NCI-H2107 (cell line): Measurements from ENCODE around the gene SPTLC1.
"Not testable (repeated sequence)": the region's sequence is repeated elsewhere in the genome, so short reads cannot be mapped to it uniquely, and the experiment has no call there.

Experiments used
- DNase-seq: peaks from one replicate; lab custom pipeline; 2025; lab: John Stamatoyannopoulos, UW

The SPTLC1 gene

GRCh38 chr9:92032891-92033290 lies 82.3 kb downstream of the SPTLC1 start:
- no peak for DNase-seq

DNA sequence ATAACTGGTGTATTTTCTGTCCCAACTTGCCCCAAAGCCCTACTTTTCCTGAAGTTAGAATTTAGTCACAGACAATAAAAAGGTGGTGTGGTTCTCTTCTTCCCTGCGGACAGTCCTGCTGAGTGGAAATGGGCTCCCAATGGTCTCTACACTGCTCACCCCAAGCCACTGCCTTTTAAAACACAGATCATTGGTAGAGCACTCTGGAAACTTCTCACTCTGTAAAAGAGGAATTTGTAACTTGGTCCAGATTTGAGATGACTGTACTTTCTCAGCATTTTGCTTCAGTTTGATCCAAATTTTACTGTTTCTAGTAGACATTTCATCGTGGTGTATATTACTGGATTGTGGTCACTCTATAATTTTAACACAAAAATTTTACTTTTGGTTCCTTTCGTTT lies 84.8 kb downstream of the SPTLC1 start:
- no peak for DNase-seq

GRCh38 chr9:92029553-92029952 lies 85.7 kb downstream of the SPTLC1 start:
- DNase-seq, result no peak

- no peak for DNase-seq
Observed at GRCh38 chr9:92026206-92027002, 88.8 kb downstream of the SPTLC1 start.

DNA sequence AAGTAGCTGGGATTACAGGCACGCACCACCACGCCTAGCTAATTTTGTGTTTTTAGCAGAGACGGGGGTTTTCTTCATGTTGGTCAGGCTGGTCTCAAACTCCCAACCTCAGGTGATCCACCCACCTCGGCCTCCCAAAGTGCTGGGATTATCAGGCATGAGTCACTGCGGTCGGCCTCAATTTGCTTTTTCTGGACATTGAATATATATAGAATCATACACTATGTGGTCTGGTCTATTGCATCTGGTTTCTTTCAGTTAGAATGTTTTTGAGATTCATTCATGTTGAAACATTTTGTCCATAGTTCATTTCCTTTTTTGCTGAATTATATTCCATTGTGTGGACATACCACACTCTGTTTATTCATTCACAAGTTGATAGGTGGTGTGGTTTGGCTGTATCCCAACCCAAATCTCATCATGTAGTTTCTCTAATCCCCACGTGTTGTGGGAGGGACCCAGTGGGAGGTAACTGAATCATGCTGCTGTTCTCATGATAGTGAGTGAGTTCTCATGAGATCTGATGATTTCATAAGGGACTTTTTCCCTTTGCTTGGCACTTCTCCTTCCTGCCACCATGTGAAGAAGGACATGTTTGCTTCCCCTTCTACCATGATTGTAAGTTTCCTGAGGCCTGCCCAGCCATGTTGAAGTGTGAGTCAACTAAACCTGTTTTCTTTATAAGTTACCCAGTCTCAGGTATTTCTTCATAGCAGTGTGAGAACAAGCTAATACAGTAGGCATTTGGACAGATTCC lies 93.2 kb downstream of the SPTLC1 start:
- DNase-seq, result not testable (repeated sequence)

DNA sequence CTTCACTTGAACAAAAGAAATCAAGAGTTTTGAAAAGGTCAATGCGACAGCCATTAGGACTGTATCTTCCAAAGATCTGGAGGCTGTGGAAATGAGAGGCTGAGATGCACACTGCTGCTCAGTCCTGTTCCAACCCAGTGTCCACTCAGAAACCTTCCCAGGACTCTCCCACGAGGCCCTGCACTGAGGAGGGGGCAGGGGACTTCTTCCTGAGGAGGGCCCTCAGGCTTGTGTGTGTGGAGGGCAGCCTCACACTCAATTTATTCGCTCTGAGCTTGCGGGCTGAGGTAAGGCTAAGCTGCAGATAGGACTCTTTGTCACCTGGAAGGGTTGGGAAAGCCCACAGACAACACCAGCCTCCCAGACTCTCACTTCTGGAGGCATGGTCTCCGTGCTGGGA lies 95.6 kb downstream of the SPTLC1 start:
- DNase-seq, result no peak

GRCh38 chr9:92010705-92011536 lies 104.3 kb downstream of the SPTLC1 start:
- no peak for DNase-seq

DNA sequence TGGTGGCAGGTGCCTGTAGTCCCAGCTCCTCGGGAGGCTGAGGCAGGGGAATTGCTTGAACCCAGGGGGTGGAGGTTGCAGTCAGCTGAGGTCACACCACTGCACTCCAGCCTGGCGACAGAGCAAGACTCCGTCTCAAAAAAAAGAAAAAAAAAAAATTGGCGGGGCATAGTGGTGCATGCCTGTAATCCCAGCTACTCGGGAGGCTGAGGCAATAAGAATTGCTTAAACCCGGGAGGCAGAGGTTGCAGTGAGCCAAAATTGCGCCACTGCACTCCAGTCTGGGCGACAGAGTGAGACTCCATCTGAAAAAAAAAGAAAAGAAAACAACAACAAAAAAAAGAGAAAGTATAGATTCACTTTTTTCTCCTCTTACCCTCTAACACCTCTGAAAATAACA lies 105.0 kb downstream of the SPTLC1 start:
- DNase-seq, result not testable (repeated sequence)

GRCh38 chr9:92008041-92008440 lies 107.2 kb downstream of the SPTLC1 start:
- DNase-seq, result no peak

- DNase-seq, result no peak
Observed at GRCh38 chr9:92004045-92004392, 111.2 kb downstream of the SPTLC1 start.

- DNase-seq, result no peak
Observed at GRCh38 chr9:92003308-92004044, 111.7 kb downstream of the SPTLC1 start.

GRCh38 chr9:92001948-92002347 lies 113.3 kb downstream of the SPTLC1 start:
- DNase-seq, result not testable (repeated sequence)

GRCh38 chr9:92001244-92001643 lies 114.0 kb downstream of the SPTLC1 start:
- DNase-seq, result no peak

- DNase-seq, result no peak
Observed at GRCh38 chr9:91995000-91995655, 120.1 kb downstream of the SPTLC1 start.

- no peak for DNase-seq
Observed at GRCh38 chr9:91994422-91994821, 120.8 kb downstream of the SPTLC1 start.

DNA sequence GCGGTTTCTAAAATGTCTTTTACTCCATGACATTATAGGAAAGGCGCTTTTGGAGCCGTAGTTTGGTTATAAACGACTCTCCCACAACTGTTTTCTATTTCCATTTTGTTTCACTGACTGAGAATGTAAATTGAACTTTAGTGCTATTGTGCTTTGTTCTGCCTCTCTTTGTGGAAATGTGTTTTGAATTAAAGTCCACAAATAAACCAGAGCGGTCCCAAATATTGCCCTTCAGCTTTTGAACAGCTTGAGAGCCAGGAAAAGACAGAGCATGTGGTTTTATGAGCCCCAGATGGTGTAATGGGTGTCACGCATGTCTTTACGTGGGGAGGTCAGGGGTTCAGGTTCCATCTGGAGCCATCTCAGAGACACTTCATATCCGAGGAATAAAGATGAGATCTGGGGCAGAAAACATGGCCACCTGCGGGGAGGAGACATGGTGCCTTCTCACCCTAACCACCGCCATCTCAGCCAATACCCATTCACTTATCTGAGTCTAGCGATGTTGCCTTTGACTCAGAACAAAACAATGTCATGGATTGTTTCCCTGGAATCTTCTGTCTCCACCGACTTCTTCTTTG lies 122.7 kb downstream of the SPTLC1 start:
- DNase-seq, result no peak

GRCh38 chr9:91991721-91992341 lies 123.4 kb downstream of the SPTLC1 start:
- no peak for DNase-seq

GRCh38 chr9:91986248-91986647 lies 129.0 kb downstream of the SPTLC1 start:
- no peak for DNase-seq

DNA sequence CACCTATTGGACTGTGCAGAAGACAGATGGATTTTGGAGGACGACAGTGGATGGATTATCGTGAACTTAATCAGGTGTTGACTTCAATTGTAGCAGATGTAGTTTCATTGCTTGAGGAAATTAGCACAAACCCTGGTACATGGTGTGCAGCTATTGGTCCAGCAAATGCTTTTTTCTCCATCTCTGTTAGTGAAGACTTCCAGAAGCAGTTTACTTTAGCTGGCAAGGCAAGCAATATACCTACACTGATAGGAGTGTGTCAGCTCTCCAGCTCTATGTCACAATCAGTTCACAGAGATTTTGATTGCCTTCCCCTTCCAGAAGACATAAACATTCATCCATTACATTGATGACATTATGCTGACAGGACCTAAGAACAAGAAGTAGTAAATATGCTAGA lies 129.5 kb downstream of the SPTLC1 start:
- no peak for DNase-seq
